SU-DHL-6 (cell line): ENCODE data around the gene NOP16.

Experiments
- H2AFZ ChIP-seq: fragments of 200-600 bp; sonication (generic); 2 replicates; pipeline ENCODE4 v1.6.1; 2014; ENCODE audit warnings: low read depth, mild to moderate bottlenecking, moderate library complexity, mixed read lengths, antibody characterized with exemption, low read length; ENCODE audit not compliant: severe bottlenecking
- H3F3A ChIP-seq: fragments of 200-600 bp; shearing (Covaris generic); 2 replicates; pipeline ENCODE4 v1.6.0; 2016; ENCODE audit warnings: antibody characterized with exemption, mild to moderate bottlenecking; ENCODE audit not compliant: insufficient read depth
- H3K27ac ChIP-seq: fragments of 200-600 bp; sonication (generic); 2 replicates; pipeline ENCODE4 v1.5.1; 2016; ENCODE audit warnings: low read depth, mild to moderate bottlenecking, low read length, moderate library complexity, mixed read lengths
- H3K27me3 ChIP-seq: fragments of 200-600 bp; sonication (generic), shearing (Covaris generic); 2 replicates; pipeline ENCODE4 v1.6.0; 2014; ENCODE audit warnings: mild to moderate bottlenecking, low read length
- H3K36me3 ChIP-seq: fragments of 200-600 bp; sonication (generic); 2 replicates; pipeline ENCODE4 v1.6.1; 2014; ENCODE audit warnings: mild to moderate bottlenecking, low read length, mixed read lengths
- H3K4me2 ChIP-seq: fragments of 300-600, 200-600 bp; shearing (Covaris generic), sonication (generic); 2 replicates; pipeline ENCODE4 v1.6.0; 2014; ENCODE audit warnings: low read length, low read depth, mild to moderate bottlenecking; ENCODE audit not compliant: poor library complexity, severe bottlenecking
- H3K4me3 ChIP-seq: fragments of 200-600 bp; sonication (generic); 2 replicates; pipeline ENCODE4 v1.5.1; 2014; ENCODE audit warnings: antibody characterized with exemption, low read length, mild to moderate bottlenecking, mixed read lengths; ENCODE audit not compliant: insufficient read depth, poor library complexity, severe bottlenecking
- H3K79me2 ChIP-seq: fragments of 200-600 bp; sonication (generic); 2 replicates; pipeline ENCODE4 v1.6.1; 2014; ENCODE audit warnings: mild to moderate bottlenecking, low read length, moderate library complexity; ENCODE audit not compliant: insufficient read depth
- H3K9ac ChIP-seq: fragments of 200-600 bp; sonication (generic); 2 replicates; pipeline ENCODE4 v1.7.0; 2014; ENCODE audit warnings: mild to moderate bottlenecking, low read length
- H3K9me2 ChIP-seq: fragments of 200-600 bp; sonication (generic); replicated peaks from 2 replicates; pipeline ENCODE4 v1.6.1; 2014; ENCODE audit warnings: low read length; ENCODE audit not compliant: insufficient read depth
- H3K9me3 ChIP-seq: fragments of 200-600 bp; sonication (generic); 2 replicates; pipeline ENCODE4 v1.6.1; 2014; ENCODE audit warnings: low read length, mixed read lengths; ENCODE audit not compliant: insufficient read depth
- H4K20me1 ChIP-seq: fragments of 200-600 bp; sonication (generic); 2 replicates; pipeline ENCODE4 v1.6.1; 2014; ENCODE audit warnings: low read depth, mild to moderate bottlenecking, antibody characterized with exemption, low read length, moderate library complexity, mixed read lengths
- EZH2phosphoT487 ChIP-seq: fragments of 200-600 bp; sonication (generic), shearing (Covaris generic); conservative IDR thresholded peaks from 2 replicates; pipeline ENCODE4 v1.6.1; 2018; ENCODE audit warnings: mild to moderate bottlenecking, antibody characterized with exemption, low read length, moderate library complexity, mixed read lengths
- TF ChIP-seq, protein P1 (sequence below): fragments of 200-600 bp; sonication (generic); IDR thresholded peaks from one replicate; pipeline ENCODE4 v1.5.1; 2017; ENCODE audit warnings: antibody characterized with exemption, mild to moderate bottlenecking, low read length, moderate library complexity; ENCODE audit not compliant: insufficient read depth, poor library complexity, severe bottlenecking

The NOP16 gene

DNA sequence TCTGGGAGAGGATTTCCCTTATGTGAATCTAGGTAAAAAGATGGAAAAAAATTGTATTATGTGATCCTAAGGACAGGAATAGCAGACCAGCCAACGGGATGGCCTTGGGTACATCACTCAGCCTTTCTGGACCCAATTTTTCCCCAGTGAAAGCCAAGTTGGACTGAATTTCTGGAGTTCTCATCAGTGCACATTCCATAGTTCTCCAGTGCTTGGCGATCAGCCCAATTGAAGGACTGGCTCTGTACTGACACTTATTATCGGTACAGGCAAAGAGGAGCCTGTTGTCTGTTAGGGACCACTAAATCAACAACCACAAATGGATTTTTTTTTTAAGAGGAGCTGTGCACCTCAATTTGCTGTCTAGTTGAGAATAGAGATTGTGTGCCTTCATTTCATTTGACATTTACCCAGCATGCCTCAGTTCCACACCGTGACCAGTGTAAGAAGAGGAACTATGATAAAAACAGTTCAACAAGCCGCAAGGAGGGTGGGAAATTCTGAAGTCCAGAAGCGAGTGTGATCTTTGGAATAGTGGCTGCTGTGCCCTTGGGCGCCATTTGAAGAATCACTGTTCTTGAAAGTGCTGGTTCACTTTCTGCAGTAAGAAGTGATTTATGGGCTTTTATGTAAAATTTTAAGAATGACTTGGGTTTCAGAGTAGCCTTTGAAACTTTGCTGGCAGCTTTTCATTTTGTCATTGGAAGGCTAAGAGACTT, 15.1 kb downstream of the NOP16 start:
- Histone ChIP-seq H3F3A (no peaks in the 10 kb centered on the region), H4K20me1 (no peaks in the 10 kb centered on the region), H3K4me3 (no peak overlapping the region), H3K9me3 (no peaks in the 10 kb centered on the region), H2AFZ (no peak overlapping the region), H3K79me2 (no peaks in the 10 kb centered on the region), H3K27ac (no peak overlapping the region), H3K9me2 (no peaks in the 10 kb centered on the region), H3K27me3 (no peaks in the 10 kb centered on the region), H3K4me2 (no peak overlapping the region), H3K36me3 (no peaks in the 10 kb centered on the region), H3K9ac (no peak overlapping the region)
- TF ChIP-seq, protein P1, sequence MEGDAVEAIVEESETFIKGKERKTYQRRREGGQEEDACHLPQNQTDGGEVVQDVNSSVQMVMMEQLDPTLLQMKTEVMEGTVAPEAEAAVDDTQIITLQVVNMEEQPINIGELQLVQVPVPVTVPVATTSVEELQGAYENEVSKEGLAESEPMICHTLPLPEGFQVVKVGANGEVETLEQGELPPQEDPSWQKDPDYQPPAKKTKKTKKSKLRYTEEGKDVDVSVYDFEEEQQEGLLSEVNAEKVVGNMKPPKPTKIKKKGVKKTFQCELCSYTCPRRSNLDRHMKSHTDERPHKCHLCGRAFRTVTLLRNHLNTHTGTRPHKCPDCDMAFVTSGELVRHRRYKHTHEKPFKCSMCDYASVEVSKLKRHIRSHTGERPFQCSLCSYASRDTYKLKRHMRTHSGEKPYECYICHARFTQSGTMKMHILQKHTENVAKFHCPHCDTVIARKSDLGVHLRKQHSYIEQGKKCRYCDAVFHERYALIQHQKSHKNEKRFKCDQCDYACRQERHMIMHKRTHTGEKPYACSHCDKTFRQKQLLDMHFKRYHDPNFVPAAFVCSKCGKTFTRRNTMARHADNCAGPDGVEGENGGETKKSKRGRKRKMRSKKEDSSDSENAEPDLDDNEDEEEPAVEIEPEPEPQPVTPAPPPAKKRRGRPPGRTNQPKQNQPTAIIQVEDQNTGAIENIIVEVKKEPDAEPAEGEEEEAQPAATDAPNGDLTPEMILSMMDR = no peak
- TF ChIP-seq EZH2phosphoT487 = no peak

DNA sequence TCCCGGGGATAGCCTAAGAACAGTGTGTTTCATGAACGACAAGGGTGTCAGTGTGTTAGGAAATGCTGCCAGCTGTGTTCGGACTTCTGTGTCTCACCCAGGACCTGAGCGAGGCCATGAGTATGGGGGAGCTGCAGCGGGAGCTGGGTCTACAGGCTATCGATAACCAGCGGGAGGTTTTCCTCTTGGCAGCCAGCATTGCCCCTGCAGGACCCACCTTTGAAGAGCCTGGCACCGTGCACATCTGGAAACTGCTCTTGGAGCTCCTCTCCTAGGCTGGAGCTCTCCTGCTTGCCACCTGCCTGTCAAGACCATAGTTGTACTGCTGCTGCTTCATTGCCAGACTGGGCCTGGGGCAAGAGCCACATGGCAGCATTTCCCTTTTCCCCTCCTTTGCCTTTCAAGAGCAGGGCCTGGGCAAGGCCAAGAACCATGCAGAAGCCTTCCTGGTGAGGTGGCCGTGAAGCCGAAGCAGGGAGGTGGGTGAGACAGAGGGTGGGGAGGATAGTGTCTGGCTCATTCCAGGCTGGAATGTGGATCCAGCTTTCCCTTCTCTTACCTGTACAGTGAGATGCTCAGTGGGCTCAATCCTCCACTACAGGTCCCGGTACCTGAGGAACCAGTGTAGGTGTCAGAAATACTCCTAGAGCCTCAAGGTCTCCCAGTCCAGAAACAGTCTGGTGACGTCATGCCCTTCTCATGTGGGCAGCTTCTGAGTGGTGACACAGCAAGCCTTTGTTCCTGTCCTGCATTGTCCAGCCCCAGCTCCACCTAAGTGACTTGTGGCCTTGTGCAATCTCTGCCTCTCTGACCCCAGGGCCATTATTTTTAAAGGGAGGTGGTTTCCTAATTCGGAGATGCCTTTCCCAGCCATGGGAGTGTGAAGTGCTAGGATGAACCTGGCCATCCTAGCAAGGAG, 16.5 kb downstream of the NOP16 start:
- Histone ChIP-seq H3K9me2 (no peaks in the 10 kb centered on the region), H3K4me2 (no peak overlapping the region), H3K36me3 (no peaks in the 10 kb centered on the region), H3K9me3 (no peaks in the 10 kb centered on the region), H4K20me1 (no peaks in the 10 kb centered on the region), H3K27ac (no peak overlapping the region), H3K4me3 (no peak overlapping the region), H3K9ac (no peak overlapping the region), H2AFZ (no peak overlapping the region), H3K79me2 (no peaks in the 10 kb centered on the region), H3F3A (no peaks in the 10 kb centered on the region), H3K27me3 (no peaks in the 10 kb centered on the region)
- TF ChIP-seq EZH2phosphoT487 = no peak
- TF ChIP-seq, protein P1 = no peak

DNA sequence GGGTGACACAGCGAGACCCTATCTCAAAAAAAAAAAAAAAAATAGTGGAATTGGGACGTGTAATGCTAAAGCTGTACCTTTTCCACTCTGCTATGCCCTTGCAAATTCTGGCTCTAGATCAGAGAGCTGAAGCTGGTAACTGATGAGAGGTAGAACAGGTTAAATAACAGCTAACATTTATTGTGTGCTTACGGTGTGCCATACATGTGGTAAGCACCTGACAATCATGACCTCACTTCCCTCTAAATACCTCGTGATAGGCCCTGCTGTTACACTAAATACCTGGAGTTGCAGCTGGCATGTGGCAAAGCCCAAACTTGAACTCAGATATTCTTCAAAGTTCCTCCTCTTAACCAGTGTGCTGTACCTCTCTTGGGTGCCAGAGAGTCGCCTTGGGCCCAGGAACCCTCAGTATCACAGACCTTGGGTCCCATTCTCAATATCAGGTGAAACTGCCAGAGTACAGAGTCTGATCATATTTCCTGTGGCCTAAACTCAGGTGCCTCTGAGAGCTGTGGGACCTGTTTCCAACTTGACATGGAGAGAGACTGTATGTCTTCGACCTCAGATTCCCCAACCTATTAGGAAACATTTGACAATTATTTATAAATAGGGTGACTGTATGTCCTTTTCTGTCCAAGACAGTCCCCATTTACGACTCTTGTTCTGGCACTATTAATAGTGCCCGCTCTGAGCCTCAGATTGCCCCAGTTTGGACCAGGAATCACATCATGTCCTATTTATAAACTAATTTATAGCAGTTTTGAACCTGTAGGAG, 18.3 kb downstream of the NOP16 start:
- H2AFZ ChIP-seq = no peak overlapping the region
- H3K79me2 ChIP-seq = no peaks in the 10 kb centered on the region
- no peaks in the 10 kb centered on the region for H3K36me3 ChIP-seq
- H3K9me2 ChIP-seq = no peaks in the 10 kb centered on the region
- H3K27ac ChIP-seq = no peak overlapping the region
- no peaks in the 10 kb centered on the region for H4K20me1 ChIP-seq
- no peaks in the 10 kb centered on the region for H3K27me3 ChIP-seq
- no peak overlapping the region for H3K4me2 ChIP-seq
- no peaks in the 10 kb centered on the region for H3K9me3 ChIP-seq
- H3K4me3 ChIP-seq = no peak overlapping the region
- H3K9ac ChIP-seq = no peak overlapping the region
- no peak for TF ChIP-seq EZH2phosphoT487
- TF ChIP-seq, protein P1 = no peak
- no peaks in the 10 kb centered on the region for H3F3A ChIP-seq
